Measurements from ENCODE around the gene ATP1A2.

- no peak for TF ChIP-seq CTCF (IDR thresholded peaks at IDR 0.05)
- TF ChIP-seq POLR2A (IDR thresholded peaks at IDR 0.05), result no peak
Observed at GRCh38 chr1:160131803-160132565, 16.4 kb downstream of the ATP1A2 start.
